HG02884 (cell line): ENCODE data around the gene SUSD4.
"Not testable (repeated sequence)": the region's sequence is repeated elsewhere in the genome, so short reads cannot be mapped to it uniquely, and the experiment has no call there.

Experiments used
- ATAC-seq: cut with Tn5 transposase; IDR thresholded peaks from one replicate; pipeline ENCODE4 v1.9.1; 2021; ENCODE audit warnings: mild to moderate bottlenecking, moderate library complexity; ENCODE audit not compliant: unreplicated experiment

The SUSD4 gene

DNA sequence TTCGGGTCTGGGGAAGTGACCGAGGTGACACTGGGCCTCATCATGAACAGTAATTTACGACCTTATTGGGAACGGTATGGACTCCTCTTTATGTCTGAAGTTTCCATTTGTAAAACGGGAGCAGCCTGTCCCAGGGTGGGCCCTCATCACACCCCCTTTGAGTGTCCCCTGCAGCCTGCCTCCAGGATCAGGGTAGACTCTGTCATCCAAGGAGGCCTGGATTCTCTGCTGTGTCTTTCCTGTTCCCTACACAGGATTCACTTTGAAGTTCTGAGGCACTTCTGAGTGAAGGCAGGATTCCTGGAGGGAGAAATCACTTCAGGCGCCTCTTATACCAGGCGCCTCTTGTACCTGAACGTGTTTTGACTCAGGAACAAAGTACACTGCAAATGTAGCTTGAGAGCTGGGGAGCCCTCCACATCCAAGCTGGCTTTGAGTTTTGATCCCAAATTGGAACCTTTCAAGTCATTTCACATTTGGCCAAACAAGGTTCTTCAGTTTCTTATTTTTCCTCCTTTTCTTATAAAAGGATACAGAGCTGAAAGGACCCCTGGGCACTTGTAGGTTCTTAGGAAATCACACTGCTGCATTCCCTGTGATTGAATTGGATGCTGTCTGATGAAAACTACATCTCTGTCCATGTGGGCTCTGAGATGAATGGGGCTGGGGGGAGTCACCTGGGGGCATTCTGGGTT lies 106.0 kb downstream of the SUSD4 start:
- ATAC-seq = no peak

- no peak for ATAC-seq
Observed at GRCh38 chr1:223256034-223256433, 107.9 kb downstream of the SUSD4 start.

GRCh38 chr1:223253916-223254315 lies 110.1 kb downstream of the SUSD4 start:
- ATAC-seq = no peak

DNA sequence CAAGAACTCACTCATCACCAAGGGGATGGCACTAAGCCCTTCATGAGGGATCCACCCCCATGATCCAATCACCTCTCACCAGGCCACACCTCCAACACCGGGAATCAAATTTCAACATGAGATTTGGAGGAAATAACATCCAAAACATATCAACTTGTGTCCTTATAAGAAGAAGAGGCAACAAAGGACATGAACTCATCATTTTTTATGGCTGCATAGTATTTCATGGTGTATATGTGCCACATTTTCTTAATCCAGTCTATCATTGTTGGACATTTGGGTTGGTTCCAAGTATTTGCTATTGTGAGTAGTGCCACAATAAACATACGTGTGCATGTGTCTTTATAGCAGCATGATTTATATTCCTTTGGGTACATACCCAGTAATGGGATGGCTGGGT lies 112.6 kb downstream of the SUSD4 start:
- ATAC-seq = not testable (repeated sequence)

GRCh38 chr1:223250632-223251015 lies 113.4 kb downstream of the SUSD4 start:
- ATAC-seq = no peak

DNA sequence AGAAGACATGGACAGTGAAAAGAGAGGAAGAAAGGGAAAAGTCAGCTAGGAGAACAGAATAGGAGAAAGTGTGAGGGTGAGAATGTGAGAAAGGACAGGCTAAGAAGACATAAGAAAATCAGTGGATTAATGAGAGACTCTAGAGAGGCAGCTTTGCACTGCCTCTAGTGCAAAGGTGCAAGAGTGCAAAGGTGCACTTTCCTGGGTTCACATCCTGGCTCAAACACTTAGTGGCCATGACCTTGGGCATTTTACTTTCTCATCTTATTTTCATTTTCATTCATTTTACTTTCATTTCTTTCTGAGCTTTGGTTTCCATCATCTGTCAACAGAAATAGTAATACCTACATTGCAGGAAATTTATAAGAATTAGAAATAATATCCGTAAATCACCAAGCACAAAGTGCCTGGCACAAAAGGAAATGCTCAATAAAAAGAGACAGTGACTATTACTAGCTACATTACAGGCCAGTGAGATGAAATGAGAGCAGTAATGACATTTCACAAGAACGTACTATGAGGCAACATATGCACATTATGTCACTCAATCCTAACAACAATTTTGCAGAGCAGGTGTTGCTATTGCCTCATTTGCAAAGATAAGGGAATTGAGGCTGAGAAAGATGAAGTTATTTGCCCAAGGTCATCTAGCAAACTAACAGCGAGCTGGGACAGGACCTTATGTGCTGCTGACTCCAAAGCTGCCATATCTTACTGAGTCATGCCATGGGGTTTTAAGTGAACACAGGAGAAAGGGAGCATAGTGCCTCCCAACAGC lies 113.9 kb downstream of the SUSD4 start:
- ATAC-seq = no peak

- ATAC-seq = no peak
Observed at GRCh38 chr1:223248770-223249140, 115.2 kb downstream of the SUSD4 start.

DNA sequence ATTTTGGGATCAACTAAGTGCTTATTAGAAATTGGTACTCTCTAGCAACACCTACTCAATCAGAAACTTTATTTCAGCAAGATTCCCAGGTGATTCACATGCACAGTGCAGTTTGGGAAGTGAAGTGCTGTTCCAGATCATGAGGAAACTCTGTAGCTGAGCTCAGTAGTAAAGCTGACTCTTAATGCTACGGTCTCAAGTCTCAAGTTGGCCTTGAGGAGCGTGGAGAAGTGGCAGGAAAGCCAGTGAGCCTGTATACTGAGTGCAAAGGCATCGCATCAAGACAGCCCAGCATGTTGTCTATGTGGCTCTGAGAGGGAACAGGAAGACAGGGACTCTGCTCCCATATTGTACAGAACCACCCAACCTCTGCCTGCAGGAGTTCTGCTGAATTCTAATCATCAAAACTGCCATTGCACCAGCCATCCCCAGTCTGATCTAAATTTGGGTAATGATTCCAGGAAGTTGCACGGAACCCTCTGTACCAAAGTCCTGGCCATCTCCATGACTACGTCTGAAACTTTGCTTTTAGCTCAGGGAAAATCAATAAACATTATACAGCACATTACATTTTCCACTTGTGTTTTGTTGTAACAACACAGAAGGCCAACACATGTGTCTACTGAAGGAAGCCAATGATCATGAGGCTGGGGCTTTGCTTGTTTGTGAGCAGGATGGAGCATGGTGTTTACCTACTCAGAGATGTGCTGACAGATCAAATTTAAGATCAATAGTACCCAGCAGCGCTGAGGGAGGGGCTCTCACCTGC lies 115.8 kb downstream of the SUSD4 start:
- no peak for ATAC-seq

GRCh38 chr1:223246476-223247112 lies 117.4 kb downstream of the SUSD4 start:
- ATAC-seq = no peak

DNA sequence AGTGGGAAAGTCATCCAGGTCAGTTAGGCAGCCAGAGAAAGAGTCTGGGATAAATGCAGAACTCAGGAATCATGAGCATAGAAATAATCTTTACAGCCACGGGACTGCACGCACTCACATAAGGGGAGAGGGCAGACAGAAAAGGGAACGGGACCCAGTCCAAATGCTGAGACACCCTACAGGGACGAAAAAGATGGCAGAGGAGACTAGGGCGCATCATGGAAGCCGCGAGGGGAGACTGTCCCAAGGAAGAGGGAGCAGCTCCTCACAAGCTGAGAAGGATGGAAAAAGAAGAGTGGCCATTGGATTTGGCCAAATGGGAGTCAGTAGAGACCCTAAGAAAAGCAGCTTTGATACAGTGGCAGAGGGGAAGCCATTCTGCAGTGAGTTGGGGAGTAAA lies 118.0 kb downstream of the SUSD4 start:
- no peak for ATAC-seq

DNA sequence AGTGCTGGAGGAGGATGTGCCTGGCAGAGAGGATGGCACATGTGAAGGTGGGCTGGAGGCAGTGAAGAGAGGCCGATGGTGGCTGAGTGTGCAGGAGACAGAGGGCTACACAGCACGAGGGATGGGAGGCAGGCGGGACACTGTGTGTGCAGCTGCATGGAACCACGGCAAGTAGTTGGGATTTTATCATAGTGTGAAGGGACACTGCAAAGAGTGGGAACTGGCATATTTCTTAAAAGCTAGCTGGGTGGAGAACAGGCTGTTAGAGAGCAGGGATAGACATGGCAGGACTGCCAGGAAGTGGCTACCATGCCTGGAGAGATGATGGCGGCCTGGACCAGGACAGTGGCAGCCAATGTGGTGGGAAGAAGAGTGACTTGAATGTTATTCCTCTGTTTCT lies 118.6 kb downstream of the SUSD4 start:
- no peak for ATAC-seq

- no peak for ATAC-seq
Observed at GRCh38 chr1:223244366-223245103, 119.4 kb downstream of the SUSD4 start.

- ATAC-seq = no peak
Observed at GRCh38 chr1:223243441-223244050, 120.4 kb downstream of the SUSD4 start.

GRCh38 chr1:223242971-223243370 lies 121.0 kb downstream of the SUSD4 start:
- no peak for ATAC-seq

DNA sequence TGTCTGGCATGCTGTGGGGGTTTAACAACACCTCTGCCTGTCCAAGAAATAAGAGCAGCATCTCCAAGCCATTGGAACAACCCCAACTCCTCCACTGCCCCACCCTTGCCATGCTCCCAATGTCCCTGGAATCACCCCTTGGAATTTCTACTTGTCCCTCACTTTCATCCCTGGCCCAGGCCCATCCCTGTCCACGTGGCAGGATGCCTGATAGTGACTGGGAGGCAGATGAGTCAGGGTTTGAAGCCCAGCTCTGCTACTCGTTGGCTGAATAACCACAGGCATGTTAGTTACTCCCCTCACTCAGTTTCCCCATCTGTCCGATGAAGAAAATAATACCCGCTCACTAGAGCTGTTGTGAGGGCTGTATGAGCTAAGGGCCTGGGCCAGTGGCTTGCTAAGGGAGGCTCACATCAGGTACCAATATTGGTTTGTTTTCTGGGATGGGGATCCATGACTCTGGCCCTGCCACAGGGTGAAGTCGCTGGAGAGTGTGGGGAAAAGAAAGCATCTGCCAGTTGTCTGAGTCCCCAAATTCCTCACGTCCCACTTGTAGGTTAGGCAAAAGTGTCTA lies 121.5 kb downstream of the SUSD4 start:
- no peak for ATAC-seq

DNA sequence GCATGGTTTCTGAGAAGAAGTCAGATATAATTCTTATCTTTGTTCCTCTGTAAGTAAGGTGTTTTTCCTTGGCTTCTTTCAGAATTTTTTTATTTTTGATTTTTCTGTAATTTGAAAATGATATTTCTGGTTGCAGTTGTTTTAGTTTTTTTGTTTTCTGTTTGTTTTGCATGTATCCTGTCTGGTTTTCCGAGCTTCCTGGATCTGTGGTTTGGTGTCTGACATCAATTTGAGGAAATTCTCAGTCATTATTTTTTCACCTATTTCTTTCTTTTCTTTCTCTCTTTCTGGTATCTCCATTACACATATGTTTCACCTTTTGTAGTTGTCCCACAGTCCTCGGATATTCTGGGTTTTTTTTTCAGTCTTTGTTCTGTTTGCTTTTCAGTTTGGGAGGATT lies 123.9 kb downstream of the SUSD4 start:
- no peak for ATAC-seq

- ATAC-seq = no peak
Observed at GRCh38 chr1:223235091-223235490, 128.9 kb downstream of the SUSD4 start.

GRCh38 chr1:223234534-223234933 lies 129.4 kb downstream of the SUSD4 start:
- ATAC-seq = no peak

GRCh38 chr1:223234170-223234514 lies 129.8 kb downstream of the SUSD4 start:
- no peak for ATAC-seq
